AG04450 (cell line): ENCODE results near the gene OR2K2. TPM values are rescaled to one million over a fixed set of nuclear protein-coding genes. Genes with fewer than 3 reads are reported as not detected.
A peak's percentile ranks its signal among the peaks of the same experiment; 100 is the strongest.

Experiments
- CTCF ChIA-PET: fragments of 300-600, 350-600 bp; formaldehyde crosslinking; extraction: SDS; loops from one replicate; lab custom pipeline; 2022; ENCODE audit warnings: antibody characterized with exemption, inconsistent platforms; lab: Charles Lee
- POLR2A ChIA-PET: fragments of 350-600 bp; formaldehyde crosslinking; extraction: SDS; loops from one replicate; lab custom pipeline; 2021; ENCODE audit warnings: antibody characterized with exemption, inconsistent platforms; lab: Yijun Ruan, JAX
- DNase-seq: peaks from one replicate; pipeline ENCODE4 v3.0.0-alpha.2; 2011; ENCODE audit warnings: low read depth, low spot score
- H3K27ac ChIP-seq: one replicate; pipeline ENCODE4 v1.5.1; 2012; ENCODE audit warnings: low read depth, low read length, control low read depth
- H3K27me3 ChIP-seq: one replicate; pipeline ENCODE4 v1.6.0; 2012; ENCODE audit warnings: low read length; ENCODE audit not compliant: control insufficient read depth, insufficient read depth
- H3K4me3 ChIP-seq: 2 replicates; pipeline ENCODE4 v1.5.1; 2011; ENCODE audit warnings: mild to moderate bottlenecking, low read depth, low read length, control low read depth
- H3K9me3 ChIP-seq: 2 replicates; pipeline ENCODE4 v1.5.1; 2012; ENCODE audit warnings: low read length; ENCODE audit not compliant: control insufficient read depth, insufficient read depth
- CTCF ChIP-seq: IDR thresholded peaks from 2 replicates; pipeline ENCODE4 v1.5.1; 2011; ENCODE audit warnings: low read depth, low read length, control low read depth, inconsistent platforms
- polyA plus RNA-seq: library from polyadenylated mRNA; depleted of rRNA; stranded (reverse); fragments of >200 nt; gene quantifications from 2 replicates; pipeline ENCODE4 v1.2.3, GENCODE V29; 2011

Gene OR2K2
- polyA plus RNA-seq, 1 experiment = not detected

- ChIA-PET CTCF (interaction anchor here (0.6 to 2.6 kb wide), 7 partner anchors 263 to 648 kb away, joined by 3 to 17 read pairs (median 3); no protein-coding TSS in a partner anchor), POLR2A (interaction anchor here (0.6 to 1.2 kb wide), 2 partner anchors 260 to 264 kb away, joined by 3 to 4 read pairs; no protein-coding TSS in a partner anchor)
- no peak overlapping the region for H3K4me3 ChIP-seq
- peak; percentile 73 for TF ChIP-seq CTCF
- H3K27ac ChIP-seq = peak overlapping the region; percentile 25
- H3K27me3 ChIP-seq = no peaks in the 10 kb centered on the region
- H3K9me3 ChIP-seq = no peaks in the 10 kb centered on the region
- DNase-seq = peak; percentile 54
These were observed 31.1 kb downstream of the OR2K2 start for GRCh38 chr9:111298731-111299598.

- no peak for DNase-seq
- POLR2A ChIA-PET = interaction anchor here (0.7 kb wide), 1 partner anchor 268 kb away, joined by 3 read pairs; no protein-coding TSS in a partner anchor
- no peak overlapping the region for H3K27ac ChIP-seq
- CTCF ChIA-PET = interaction anchor here (0.9 to 2.6 kb wide), 3 partner anchors 262 to 647 kb away, joined by 3 to 17 read pairs (median 3); no protein-coding TSS in a partner anchor
- no peaks in the 10 kb centered on the region for H3K9me3 ChIP-seq
- no peak overlapping the region for H3K4me3 ChIP-seq
- TF ChIP-seq CTCF = no peak
- H3K27me3 ChIP-seq = no peaks in the 10 kb centered on the region
These were observed 31.9 kb downstream of the OR2K2 start for GRCh38 chr9:111298111-111298510.

- POLR2A ChIA-PET = interaction anchor here (0.6 to 0.7 kb wide), 2 partner anchors 268 to 270 kb away, joined by 3 to 13 read pairs; no protein-coding TSS in a partner anchor
These were observed 32.8 kb downstream of the OR2K2 start for GRCh38 chr9:111297066-111297824.

GRCh38 chr9:111294691-111295451, 35.2 kb downstream of the OR2K2 start:
- no peak for DNase-seq
- ChIA-PET CTCF (interaction anchor here (0.5 kb wide), 1 partner anchor 614 kb away, joined by 4 read pairs; no protein-coding TSS in a partner anchor), POLR2A (no interaction called here)

More at GRCh38 chr9:111297066-111297824, 32.8 kb downstream of the OR2K2 start:
- TF ChIP-seq CTCF = no peak
- no peak for DNase-seq
- no peaks in the 10 kb centered on the region for H3K9me3 ChIP-seq
- H3K27ac ChIP-seq = no peak overlapping the region
- CTCF ChIA-PET = interaction anchor here (0.5 to 2.6 kb wide), 2 partner anchors 262 to 672 kb away, joined by 3 to 17 read pairs; no protein-coding TSS in a partner anchor
- no peak overlapping the region for H3K4me3 ChIP-seq
- no peaks in the 10 kb centered on the region for H3K27me3 ChIP-seq

More at GRCh38 chr9:111294691-111295451, 35.2 kb downstream of the OR2K2 start:
- no peak for TF ChIP-seq CTCF
- Histone ChIP-seq H3K9me3 (no peaks in the 10 kb centered on the region), H3K4me3 (no peak overlapping the region), H3K27ac (no peak overlapping the region), H3K27me3 (no peaks in the 10 kb centered on the region)
